ENCODE data around the gene MYO5C. TPM values are rescaled to one million over a fixed set of nuclear protein-coding genes. Genes with fewer than 3 reads are reported as not detected.

The MYO5C gene
- total and polyA plus RNA-seq, 2 of the 13 experiments (the other 11 are each of a cell fraction or from before 2014, with no cell fraction given), result 15.7 to 23.7 TPM

- no TSS peak for BruUV-seq (replicated peaks)
- H3K4me2 ChIP-seq (ENCODE audit: low read depth, low read length), result no peak overlapping the region
- peaks cover 29% of the 10 kb centered on the region for H3K4me1 ChIP-seq (ENCODE audit: insufficient read depth, low read length)
- no peaks in the 10 kb centered on the region for H3K79me2 ChIP-seq (ENCODE audit: insufficient read depth, low read length)
- H3K9me3 ChIP-seq (ENCODE audit: low read length), result no peaks in the 10 kb centered on the region
- H4K20me1 ChIP-seq (ENCODE audit: insufficient read depth, low read length), result no peaks in the 10 kb centered on the region
- DNase-seq (ENCODE audit: low spot score) (no peak), FAIRE-seq (no peak), ATAC-seq (no peak)
- peaks cover 20 to 71% of the 10 kb centered on the region in 2 experiments for H3K36me3 ChIP-seq (replicated peaks in 1 of 2; ENCODE audit: control insufficient read depth in 1 of 2, insufficient read depth in 2 of 2, low read length in 2 of 2)
- CTCF ChIA-PET (ENCODE audit: low intra/inter-chr PET ratio, low total read pairs), result no interaction called here
- POLR2A ChIA-PET, result interaction anchor here (1.0 kb wide), 1 partner anchor 15 kb away, joined by 3 read pairs; no protein-coding TSS in a partner anchor
- H3K9ac ChIP-seq (ENCODE audit: insufficient read depth, low read depth, low read length), result no peak overlapping the region
- no peak overlapping the region for H3K4me3 ChIP-seq (replicated peaks in 1 of 3; ENCODE audit: insufficient read depth in 1 of 3, low read depth in 2 of 3, low read length in 3 of 3)
- in situ Hi-C loops (cut with HindIII; ENCODE audit: extremely low pct_ligation_motif_present, low pct_unique_long_range_greater_than_20kb) (no loop called here), intact Hi-C loops (cut with micrococcal nuclease; ENCODE audit: unreplicated experiment) (no loop called here)
- no peak overlapping the region for H3K27ac ChIP-seq (ENCODE audit: extremely low read length, insufficient read depth, low read length)
- 99% methylated on average over 6 of the region's 9 CpGs for WGBS (ENCODE audit: low lambda C conversion rate)
- no peaks in the 10 kb centered on the region for H3K27me3 ChIP-seq (ENCODE audit: control insufficient read depth in 1 of 2, insufficient read depth in 2 of 2, low read length in 2 of 2)
- H2AFZ ChIP-seq (ENCODE audit: low read length), result no peak overlapping the region
- TF ChIP-seq ZNF572 (CRISPR knock-in tag; IDR thresholded peaks at IDR 0.05), result no peak
- no peak for TF ChIP-seq ZNF318 (CRISPR knock-in tag; IDR thresholded peaks at IDR 0.05)
- TF ChIP-seq PHB2 (IDR thresholded peaks at IDR 0.05; ENCODE audit: partially characterized antibody), result no peak
- no peak for TF ChIP-seq ZEB1 (IDR thresholded peaks at IDR 0.05; ENCODE audit: insufficient replicate concordance, low read depth)
- no peak for TF ChIP-seq POLR2G (IDR thresholded peaks at IDR 0.05; ENCODE audit: low read depth, low read length)
- TF ChIP-seq YY1 (IDR thresholded peaks at IDR 0.05; ENCODE audit: insufficient read depth, insufficient replicate concordance, low read depth, low read length), result no peak
- TF ChIP-seq U2AF1 (optimal IDR thresholded peaks at IDR 0.05; ENCODE audit: low read depth, low read length), result no peak
- TF ChIP-seq NCOA5 (CRISPR knock-in tag; IDR thresholded peaks at IDR 0.05), result no peak
- no peak for TF ChIP-seq GATAD2A (CRISPR knock-in tag; IDR thresholded peaks at IDR 0.05)
- no peak for TF ChIP-seq TOPORS (CRISPR knock-in tag; IDR thresholded peaks at IDR 0.05)
- TF ChIP-seq AGO2 (optimal IDR thresholded peaks at IDR 0.05; ENCODE audit: low read depth, low read length), result no peak
- no peak for TF ChIP-seq LCORL (IDR thresholded peaks at IDR 0.05)
- no peak for TF ChIP-seq LCORL (CRISPR knock-in tag; IDR thresholded peaks at IDR 0.05)
- no peak for TF ChIP-seq TRIM22 (IDR thresholded peaks at IDR 0.05)
- no peak for TF ChIP-seq ISX (CRISPR knock-in tag; conservative IDR thresholded peaks at IDR 0.05)
- TF ChIP-seq ZFYVE20 (CRISPR knock-in tag; IDR thresholded peaks at IDR 0.05; ENCODE audit: borderline replicate concordance, low read depth), result no peak
- no peak for TF ChIP-seq ZGPAT (CRISPR knock-in tag; IDR thresholded peaks at IDR 0.05)
Observed at GRCh38 chr15:52277575-52277974, 18.0 kb downstream of the MYO5C start.
